ENCODE data around the gene TRIM44.

GRCh38 chr11:35809561-35809960, 147.0 kb downstream of the TRIM44 start:
- no peak for TF ChIP-seq CTCF (IDR thresholded peaks at IDR 0.05)
- TF ChIP-seq POLR2A (IDR thresholded peaks at IDR 0.05): no peak
